Activated CD8-positive, alpha-beta memory T cell treated with anti-CD3 and anti-CD28 coated beads for 48 hours (primary cell): ENCODE measurements around the gene CCDC148.

Experiments
- DNase-seq, 3 experiments: peaks; one replicate each; pipeline ENCODE4 v3.0.0-alpha.2; 2020; ENCODE audit warnings: low read depth in 2 of 3, low spot score in 2 of 3

The CCDC148 gene

DNA sequence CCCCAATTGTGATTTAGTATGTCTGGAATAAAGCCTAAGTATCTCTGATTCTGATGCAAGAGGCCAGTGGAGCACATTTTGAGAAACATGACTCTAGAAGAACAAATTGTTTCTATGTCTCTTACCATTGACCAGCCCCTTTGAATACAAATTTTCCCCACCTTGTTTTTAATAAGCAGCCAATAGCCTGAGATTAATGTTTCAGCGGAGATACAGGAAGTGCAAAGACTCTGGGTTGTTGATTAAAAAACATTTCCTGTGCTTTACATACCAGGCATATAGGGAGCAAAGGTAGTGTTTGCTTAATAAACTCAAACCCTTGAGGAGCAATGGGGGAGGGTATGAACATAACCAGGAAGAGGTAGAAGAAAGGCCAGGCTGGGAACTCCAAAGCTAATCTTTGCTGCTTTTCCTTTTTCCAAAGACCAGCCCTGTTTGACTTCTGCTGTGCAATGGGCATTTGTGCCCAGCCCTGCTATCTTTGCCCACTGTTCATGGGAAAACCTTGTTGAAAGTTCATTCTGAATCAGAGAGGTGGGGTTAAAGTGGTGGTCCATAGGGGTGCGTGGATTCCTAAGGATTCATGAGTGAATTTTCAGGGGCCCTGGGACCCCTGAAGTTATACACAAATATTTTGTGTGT is 325.6 kb downstream of the CCDC148 start:
- no peak for DNase-seq

GRCh38 chr2:158129037-158129436 is 327.5 kb downstream of the CCDC148 start:
- DNase-seq = no peak

DNA sequence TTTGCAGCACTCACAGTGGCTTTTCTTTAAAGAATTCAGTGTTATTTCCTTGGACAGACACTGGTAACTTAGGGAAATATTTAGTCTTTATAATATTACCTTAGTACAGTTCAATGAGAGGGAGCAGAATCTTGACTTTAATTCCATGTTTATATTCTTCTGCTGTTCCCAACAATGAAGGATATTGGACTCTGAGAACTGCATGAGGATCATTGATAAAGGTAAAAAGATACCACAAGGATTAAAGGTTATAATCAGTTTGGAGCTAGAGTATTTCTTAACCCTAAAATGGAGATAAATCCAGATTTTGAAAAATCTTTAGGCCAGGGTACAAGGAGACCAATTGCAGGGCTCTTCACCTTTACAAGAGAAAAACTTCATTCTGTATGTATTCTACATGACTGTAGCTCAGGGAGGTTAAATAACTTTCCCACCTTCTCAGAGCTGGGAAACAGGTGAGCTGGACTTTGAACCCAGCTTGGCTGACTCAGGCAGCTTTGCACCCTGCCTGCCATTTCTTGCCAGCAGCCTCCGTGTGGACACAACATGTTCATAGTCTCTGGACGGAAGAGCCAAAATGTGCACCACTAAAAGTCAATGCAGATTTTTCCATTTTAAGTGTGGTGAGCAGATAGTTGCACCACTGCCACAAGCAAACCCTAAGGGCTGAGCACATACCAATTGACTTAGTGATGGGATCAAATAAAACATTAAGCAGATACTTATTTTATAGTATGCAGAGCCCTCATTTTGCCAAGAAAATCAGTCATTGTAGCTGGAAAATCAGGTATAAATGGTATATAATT is 328.2 kb downstream of the CCDC148 start:
- DNase-seq = no peak

GRCh38 chr2:158127380-158127804 is 329.2 kb downstream of the CCDC148 start:
- DNase-seq = no peak

- DNase-seq = no peak
Observed at GRCh38 chr2:158125756-158126498, 330.6 kb downstream of the CCDC148 start.

GRCh38 chr2:158124896-158125295 is 331.7 kb downstream of the CCDC148 start:
- no peak for DNase-seq
